ENCODE data around the gene MALAT1. TPM values are rescaled to one million over a fixed set of nuclear protein-coding genes. Genes with fewer than 3 reads are reported as not detected.

MALAT1 gene
- total and polyA plus RNA-seq, 2 of the 13 experiments (the other 11 are each of a cell fraction or from before 2014, with no cell fraction given): 143 to 1,237 TPM

DNA sequence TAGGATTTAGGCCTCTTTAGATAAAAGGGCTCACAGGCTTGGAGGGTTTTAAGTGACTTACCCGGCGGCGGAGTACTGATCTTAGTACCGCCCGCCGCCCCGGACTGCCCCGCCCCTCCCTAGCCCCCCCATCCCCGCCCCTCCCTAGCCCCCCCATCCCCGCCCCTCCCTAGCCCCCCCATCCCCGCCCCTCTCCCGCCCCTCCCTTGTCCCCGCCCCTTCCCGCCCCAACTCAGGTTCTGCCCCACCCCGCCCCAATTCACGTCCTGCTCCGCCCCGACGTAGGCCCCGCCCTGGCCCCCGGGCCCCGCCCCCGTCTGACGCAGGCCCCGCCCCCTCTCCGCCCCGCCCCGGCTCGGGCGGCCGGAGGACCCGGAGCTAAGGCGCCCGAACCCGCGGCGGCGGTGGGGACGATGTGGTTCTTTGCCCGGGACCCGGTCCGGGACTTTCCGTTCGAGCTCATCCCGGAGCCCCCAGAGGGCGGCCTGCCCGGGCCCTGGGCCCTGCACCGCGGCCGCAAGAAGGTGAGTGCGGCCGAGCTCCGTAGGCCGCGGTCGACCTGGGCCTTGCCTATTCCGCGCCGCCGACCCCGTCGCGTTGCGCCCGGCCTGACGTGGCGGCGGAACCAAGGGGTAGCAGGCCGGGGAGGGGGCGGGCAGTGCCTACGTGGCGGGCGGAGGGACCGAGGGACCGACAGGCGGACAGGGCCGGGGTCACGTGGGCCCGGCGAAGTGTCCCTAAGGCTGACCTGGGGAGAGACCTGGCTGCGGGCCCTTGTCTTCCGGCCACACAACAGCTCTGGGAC is 26.1 kb downstream of the MALAT1 start, which contains the start of gene SCYL1 (continued):
- TF ChIP-seq, protein P1, sequence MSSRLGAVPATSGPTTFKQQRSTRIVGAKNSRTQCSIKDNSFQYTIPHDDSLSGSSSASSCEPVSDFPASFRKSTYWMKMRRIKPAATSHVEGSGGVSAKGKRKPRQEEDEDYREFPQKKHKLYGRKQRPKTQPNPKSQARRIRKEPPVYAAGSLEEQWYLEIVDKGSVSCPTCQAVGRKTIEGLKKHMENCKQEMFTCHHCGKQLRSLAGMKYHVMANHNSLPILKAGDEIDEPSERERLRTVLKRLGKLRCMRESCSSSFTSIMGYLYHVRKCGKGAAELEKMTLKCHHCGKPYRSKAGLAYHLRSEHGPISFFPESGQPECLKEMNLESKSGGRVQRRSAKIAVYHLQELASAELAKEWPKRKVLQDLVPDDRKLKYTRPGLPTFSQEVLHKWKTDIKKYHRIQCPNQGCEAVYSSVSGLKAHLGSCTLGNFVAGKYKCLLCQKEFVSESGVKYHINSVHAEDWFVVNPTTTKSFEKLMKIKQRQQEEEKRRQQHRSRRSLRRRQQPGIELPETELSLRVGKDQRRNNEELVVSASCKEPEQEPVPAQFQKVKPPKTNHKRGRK (CRISPR knock-in tag; IDR thresholded peaks at IDR 0.05): no peak
- no peak for TF ChIP-seq NR2F2 (IDR thresholded peaks at IDR 0.05; ENCODE audit: borderline replicate concordance, low read depth)
- no peak for TF ChIP-seq ZSCAN29 (CRISPR knock-in tag; conservative IDR thresholded peaks at IDR 0.05)
- TF ChIP-seq PATZ1 (CRISPR knock-in tag; IDR thresholded peaks at IDR 0.05): no peak
- no peak for TF ChIP-seq ZNF24 (IDR thresholded peaks at IDR 0.05)
- TF ChIP-seq TCF7 (IDR thresholded peaks at IDR 0.05; ENCODE audit: low read depth): no peak
- no peak for TF ChIP-seq ZNF383 (CRISPR knock-in tag; IDR thresholded peaks at IDR 0.05; ENCODE audit: borderline replicate concordance)
- TF ChIP-seq TCF12 (IDR thresholded peaks at IDR 0.05): no peak
- TF ChIP-seq TCF12 (CRISPR knock-in tag; IDR thresholded peaks at IDR 0.05): no peak
- peak; percentile 32; the same call in 1 of the 2 replicates for TF ChIP-seq ZNF501 (CRISPR knock-in tag; IDR thresholded peaks at IDR 0.05)
- no peak for TF ChIP-seq TOE1 (CRISPR knock-in tag; IDR thresholded peaks at IDR 0.05)
- no peak for TF ChIP-seq SATB2 (CRISPR knock-in tag; IDR thresholded peaks at IDR 0.05)
- TF ChIP-seq NFE2 (CRISPR knock-in tag; IDR thresholded peaks at IDR 0.05): no peak
- no peak for TF ChIP-seq ZNF550 (CRISPR knock-in tag; IDR thresholded peaks at IDR 0.05; ENCODE audit: borderline replicate concordance)
- 0 out of 2 replicates have a peak, but pooled peaks have one; percentile 24 for TF ChIP-seq GATAD1 (CRISPR knock-in tag; IDR thresholded peaks at IDR 0.05)
- TF ChIP-seq ZNF318 (CRISPR knock-in tag; IDR thresholded peaks at IDR 0.05): no peak
- no peak for TF ChIP-seq LCORL (IDR thresholded peaks at IDR 0.05)
- no peak; the same call in 1 of the 2 replicates for TF ChIP-seq LCORL (CRISPR knock-in tag; IDR thresholded peaks at IDR 0.05)
- no peak for TF ChIP-seq ETV6 (CRISPR knock-in tag; conservative IDR thresholded peaks at IDR 0.05)
- TF ChIP-seq ISX (CRISPR knock-in tag; conservative IDR thresholded peaks at IDR 0.05): no peak

Measured in HepG2 (cell line).